ENCODE data around the gene PSTPIP2.

Gene PSTPIP2

GRCh38 chr18:46019936-46020335, 52.1 kb downstream of the PSTPIP2 start:
- no peak for TF ChIP-seq TAF1 (IDR thresholded peaks at IDR 0.05; ENCODE audit: borderline replicate concordance, insufficient read depth, low read length)
- TF ChIP-seq SIN3A (IDR thresholded peaks at IDR 0.05; ENCODE audit: borderline replicate concordance, insufficient read depth, low read length), result no peak
- TF ChIP-seq FOXP2 (optimal IDR thresholded peaks at IDR 0.05; ENCODE audit: borderline replicate concordance, extremely low read depth, extremely low read length, insufficient read depth), result no peak
- no peak for TF ChIP-seq POLR2AphosphoS5 (IDR thresholded peaks at IDR 0.05; ENCODE audit: low read depth, low read length)
- no peak for TF ChIP-seq REST (IDR thresholded peaks at IDR 0.05; ENCODE audit: insufficient read depth in 1 of 2, low read depth in 2 of 2, low read length in 2 of 2)

GRCh38 chr18:46013484-46014189, 58.4 kb downstream of the PSTPIP2 start:
- TF ChIP-seq REST (IDR thresholded peaks at IDR 0.05; ENCODE audit: insufficient read depth in 1 of 2, low read depth in 2 of 2, low read length in 2 of 2), result no peak
- no peak for TF ChIP-seq TAF1 (IDR thresholded peaks at IDR 0.05; ENCODE audit: borderline replicate concordance, insufficient read depth, low read length)
- no peak for TF ChIP-seq POLR2AphosphoS5 (IDR thresholded peaks at IDR 0.05; ENCODE audit: low read depth, low read length)
- no peak for TF ChIP-seq FOXP2 (optimal IDR thresholded peaks at IDR 0.05; ENCODE audit: borderline replicate concordance, extremely low read depth, extremely low read length, insufficient read depth)
- TF ChIP-seq SIN3A (IDR thresholded peaks at IDR 0.05; ENCODE audit: borderline replicate concordance, insufficient read depth, low read length), result no peak

DNA sequence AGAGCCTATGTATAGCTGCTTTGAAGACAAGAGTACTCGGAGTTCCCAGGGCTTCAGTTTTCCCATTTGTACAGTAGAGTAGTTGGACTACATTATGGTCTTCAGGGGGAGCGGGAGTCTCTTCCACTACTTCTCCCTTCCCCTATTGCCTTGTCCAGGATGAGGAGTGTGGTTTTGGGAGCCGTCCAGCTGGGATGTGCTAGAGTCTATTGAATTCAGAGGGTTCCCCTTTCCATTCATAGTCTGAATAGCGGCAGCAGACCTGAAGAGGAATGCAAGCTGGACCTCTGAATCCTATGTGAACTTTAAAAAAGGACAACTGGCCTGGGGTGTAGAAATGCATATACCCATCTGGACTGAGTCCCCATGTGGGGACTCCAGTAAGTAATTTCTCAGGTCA, 61.4 kb downstream of the PSTPIP2 start:
- no peak for TF ChIP-seq POLR2AphosphoS5 (IDR thresholded peaks at IDR 0.05; ENCODE audit: low read depth, low read length)
- no peak for TF ChIP-seq FOXP2 (optimal IDR thresholded peaks at IDR 0.05; ENCODE audit: borderline replicate concordance, extremely low read depth, extremely low read length, insufficient read depth)
- TF ChIP-seq REST (IDR thresholded peaks at IDR 0.05; ENCODE audit: insufficient read depth in 1 of 2, low read depth in 2 of 2, low read length in 2 of 2), result no peak
- TF ChIP-seq TAF1 (IDR thresholded peaks at IDR 0.05; ENCODE audit: borderline replicate concordance, insufficient read depth, low read length), result no peak

DNA sequence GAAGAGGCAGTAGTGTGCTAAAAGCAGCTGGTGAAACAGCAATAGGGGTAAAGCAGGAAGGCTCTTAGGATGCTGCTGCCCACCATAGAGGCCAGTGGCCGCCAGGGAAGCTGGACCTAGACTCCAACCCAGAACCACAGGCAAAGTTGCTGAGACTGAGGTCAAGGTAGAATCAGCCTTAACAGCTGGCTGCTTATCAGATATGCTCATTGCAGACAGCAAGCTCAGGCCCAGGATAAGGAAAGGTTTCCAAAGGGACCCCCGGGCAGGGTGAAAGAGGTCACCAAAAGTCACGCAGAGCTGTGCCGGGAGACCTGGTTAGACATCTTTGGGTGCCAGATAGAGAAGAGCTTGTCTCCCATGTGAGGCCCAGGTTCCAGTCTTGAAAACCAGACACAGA, 62.0 kb downstream of the PSTPIP2 start:
- TF ChIP-seq FOXP2 (optimal IDR thresholded peaks at IDR 0.05; ENCODE audit: borderline replicate concordance, extremely low read depth, extremely low read length, insufficient read depth) (no peak), TAF1 (IDR thresholded peaks at IDR 0.05; ENCODE audit: borderline replicate concordance, insufficient read depth, low read length) (no peak), SIN3A (IDR thresholded peaks at IDR 0.05; ENCODE audit: borderline replicate concordance, insufficient read depth, low read length) (no peak), REST (IDR thresholded peaks at IDR 0.05; ENCODE audit: insufficient read depth in 1 of 2, low read depth in 2 of 2, low read length in 2 of 2) (no peak), POLR2AphosphoS5 (IDR thresholded peaks at IDR 0.05; ENCODE audit: low read depth, low read length) (no peak)
